HG03442 (cell line): ENCODE measurements around the gene STK4.
A peak's percentile ranks its signal among the peaks of the same experiment; 100 is the strongest.
"Not testable (repeated sequence)": the region's sequence is repeated elsewhere in the genome, so short reads cannot be mapped to it uniquely, and the experiment has no call there.

Experiments
- ATAC-seq: cut with Tn5 transposase; IDR thresholded peaks from one replicate; pipeline ENCODE4 v1.9.1; 2021; ENCODE audit warnings: mild to moderate bottlenecking, moderate library complexity; ENCODE audit not compliant: unreplicated experiment

STK4 gene

DNA sequence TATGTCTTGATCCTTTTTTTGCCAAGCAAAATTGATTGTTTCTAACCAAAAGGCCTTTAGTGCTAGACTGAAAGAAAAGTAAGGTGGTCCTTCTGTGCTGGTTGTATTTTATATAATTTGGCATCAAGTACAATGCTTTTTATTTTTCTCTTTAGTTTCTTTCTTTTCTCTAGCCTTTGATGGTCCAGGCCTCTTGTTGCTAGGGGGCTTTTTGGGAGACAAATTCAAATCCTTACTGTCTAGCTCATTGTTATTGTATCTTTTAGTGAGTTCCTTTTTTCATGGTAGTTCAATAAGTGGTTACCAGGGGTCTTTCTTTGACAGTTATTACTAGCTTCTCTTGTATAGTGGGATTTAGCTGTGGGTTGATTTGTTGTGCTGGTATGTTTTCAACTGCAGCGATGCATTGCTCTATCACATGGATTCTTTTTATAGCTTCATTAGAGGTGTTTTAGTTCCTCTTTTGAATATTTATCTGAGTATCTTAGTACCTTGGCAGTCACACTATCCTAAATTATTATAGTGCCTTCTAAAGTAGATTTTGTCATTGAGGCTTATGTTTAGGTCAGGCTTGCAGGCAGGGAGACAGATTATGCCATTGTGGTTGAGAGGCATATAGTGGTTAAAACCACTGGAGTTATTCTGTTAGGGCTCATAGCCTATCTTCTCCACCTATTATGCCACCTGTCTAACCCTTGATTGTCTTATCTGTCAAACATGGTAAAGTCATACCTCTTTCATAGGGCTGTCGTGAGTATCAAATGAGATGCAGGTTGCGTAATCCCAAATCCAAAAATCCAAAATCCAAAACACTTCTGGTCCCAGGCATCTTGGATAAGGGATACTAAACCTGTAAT, 85.1 kb downstream of the STK4 start:
- peak; percentile 38 for ATAC-seq

DNA sequence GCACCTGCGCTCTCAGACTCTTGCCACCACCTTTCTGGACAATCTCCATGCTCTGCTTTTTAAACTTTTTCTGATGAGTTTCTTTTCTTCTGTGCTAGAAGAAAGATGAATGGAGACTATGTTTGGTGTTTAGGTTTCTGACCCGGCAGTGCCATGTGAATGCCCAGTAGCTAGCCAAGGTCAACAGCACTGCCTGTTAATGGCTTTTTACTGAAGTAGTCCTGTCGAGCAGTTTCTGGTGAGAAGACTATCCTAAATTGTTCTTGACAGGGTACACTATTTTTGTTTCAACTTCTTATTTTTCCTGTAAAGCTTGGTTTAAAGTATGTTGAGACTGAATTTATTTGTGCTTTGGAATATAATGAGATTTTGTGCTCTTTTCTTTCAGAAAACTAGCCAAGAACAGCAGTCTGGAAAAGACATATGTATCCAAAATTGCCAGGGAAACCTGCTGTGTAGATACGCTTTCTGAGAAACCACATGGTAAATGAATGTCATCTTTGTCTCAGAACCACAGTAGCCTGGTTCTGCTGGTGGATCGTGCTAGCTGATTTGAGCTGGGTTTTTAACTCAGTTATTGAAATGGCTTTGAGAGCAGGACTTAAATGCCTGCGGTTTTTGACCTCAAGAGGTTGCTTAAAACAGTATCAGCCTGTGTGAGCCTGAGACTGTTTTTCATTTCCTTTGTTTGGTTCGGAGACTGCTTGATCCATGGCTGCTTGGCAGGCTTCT, 86.6 kb downstream of the STK4 start:
- ATAC-seq = peak; percentile 62

DNA sequence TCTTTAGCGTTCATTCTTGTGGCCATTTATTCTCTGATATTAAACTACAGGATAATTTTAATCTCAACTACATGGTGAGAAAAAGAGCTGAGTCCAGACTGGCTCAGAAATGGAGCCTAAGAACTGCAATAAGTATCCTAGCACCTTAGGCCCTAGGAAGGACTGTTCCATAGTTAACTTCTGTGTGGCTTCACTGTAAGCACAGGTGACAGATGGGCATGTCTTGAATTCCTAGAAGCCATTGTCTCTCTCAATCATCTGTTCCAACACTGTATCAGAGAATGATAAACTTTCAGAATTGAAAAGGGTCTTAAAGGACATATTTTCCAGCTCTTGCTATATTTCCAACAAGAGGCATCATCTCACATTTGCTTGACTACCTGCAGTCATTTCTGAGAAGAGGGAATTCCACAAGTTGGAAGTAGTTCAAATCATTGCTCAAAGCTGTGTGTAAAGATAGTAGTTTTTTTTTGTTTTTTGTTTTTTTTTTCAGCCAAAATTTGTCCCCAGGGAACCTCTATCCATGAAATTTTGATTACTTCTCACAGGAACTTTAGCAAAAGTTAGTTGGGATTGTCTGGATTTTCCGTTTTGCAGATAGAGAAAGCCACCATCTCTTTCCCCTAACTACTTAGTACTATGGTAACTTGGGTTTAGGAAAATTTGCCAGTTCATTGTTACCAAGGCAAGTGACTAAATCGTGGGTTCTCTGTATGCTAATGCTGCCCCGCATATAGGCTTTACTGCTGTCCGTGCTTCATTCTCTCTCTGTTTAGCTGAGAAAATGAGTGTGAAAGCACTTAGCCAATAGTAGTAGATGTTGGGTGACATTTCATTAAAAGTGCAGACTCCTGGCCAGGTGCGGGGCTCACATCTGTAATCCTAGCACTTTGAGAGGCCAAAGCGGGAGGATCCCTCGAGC, 87.4 kb downstream of the STK4 start:
- ATAC-seq = no peak

DNA sequence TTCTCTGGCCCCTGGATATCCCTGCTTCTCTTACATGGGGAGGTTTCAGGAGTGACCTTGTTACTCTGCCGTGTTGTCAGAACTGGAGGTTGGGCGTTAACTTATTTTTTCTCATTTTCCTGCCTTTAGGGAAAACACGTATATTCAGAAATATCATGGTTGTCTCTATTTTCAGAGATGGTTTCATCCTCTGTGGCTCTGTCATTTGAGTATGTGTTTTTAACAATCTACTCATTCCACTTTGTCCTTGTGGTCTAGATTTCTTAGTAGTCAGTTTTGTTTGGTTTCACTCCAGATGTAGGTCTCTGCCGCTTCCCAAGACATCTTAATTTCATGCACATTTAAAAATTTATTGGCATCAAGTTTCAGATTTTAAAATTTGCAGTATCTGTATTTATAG, 88.7 kb downstream of the STK4 start:
- ATAC-seq = no peak

DNA sequence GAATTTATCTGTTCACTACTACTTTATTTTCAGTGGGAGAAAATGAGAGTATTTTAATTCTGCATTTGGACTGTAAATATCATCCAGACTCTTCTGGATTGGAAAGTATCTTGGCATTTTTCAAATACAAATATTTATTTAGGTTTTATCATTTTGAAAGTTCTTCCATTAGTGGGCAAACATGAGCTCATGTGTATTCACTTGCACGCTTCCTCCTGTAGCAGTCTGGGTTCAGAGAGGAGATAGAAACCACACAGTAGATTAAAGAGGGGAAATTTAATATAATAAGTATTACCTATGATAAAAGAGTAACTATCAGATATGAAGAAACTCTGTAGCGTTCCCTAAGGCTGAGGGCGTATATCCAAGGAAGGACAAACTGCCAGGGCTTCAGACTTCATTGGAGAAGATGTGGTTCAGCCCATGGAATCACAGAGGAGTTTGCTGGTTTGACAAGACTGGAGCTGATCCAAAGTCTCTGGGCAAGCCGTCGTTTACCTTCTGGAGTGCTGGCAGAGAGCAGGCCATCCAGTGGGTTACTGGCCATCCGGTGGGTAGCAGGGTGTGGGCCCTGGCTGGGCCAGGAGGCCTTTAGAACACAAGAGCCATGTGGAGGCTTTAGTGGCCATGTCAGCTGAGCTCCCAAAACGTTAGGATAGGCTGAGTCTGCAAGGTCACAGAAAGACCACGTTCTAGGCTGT, 90.3 kb downstream of the STK4 start:
- ATAC-seq = no peak

DNA sequence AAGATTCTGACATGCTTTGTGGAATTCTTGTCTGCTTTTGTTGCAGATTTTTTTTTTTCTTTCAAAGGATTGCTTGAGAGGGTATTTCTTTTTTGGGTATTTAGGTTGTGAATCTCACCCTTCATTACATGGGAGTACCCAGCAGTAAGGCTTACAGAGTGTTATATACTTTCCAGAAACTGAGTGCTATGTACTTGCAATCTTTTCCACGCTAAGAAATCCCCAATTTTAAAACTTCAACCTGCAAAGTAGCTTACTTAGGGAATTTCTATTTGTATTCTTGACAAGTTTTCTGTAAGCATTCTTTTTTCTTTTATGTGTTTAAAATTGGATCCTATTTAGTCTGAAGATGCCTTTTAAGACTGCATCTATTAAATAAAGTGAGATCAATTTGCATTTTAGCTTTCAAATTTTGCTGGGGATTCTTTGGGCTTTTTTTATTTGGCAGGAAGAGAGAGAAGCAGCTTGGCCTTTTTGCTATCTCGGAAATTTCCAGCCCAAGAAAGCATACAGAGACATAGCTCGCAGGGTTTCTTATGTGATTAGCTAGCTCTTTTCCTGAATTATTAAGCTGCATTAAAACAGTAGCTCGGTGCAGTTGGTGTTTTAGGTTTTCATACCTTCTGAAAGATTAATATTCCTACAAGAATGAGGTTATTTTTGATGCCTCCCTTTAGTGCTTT, 92.0 kb downstream of the STK4 start:
- no peak for ATAC-seq

DNA sequence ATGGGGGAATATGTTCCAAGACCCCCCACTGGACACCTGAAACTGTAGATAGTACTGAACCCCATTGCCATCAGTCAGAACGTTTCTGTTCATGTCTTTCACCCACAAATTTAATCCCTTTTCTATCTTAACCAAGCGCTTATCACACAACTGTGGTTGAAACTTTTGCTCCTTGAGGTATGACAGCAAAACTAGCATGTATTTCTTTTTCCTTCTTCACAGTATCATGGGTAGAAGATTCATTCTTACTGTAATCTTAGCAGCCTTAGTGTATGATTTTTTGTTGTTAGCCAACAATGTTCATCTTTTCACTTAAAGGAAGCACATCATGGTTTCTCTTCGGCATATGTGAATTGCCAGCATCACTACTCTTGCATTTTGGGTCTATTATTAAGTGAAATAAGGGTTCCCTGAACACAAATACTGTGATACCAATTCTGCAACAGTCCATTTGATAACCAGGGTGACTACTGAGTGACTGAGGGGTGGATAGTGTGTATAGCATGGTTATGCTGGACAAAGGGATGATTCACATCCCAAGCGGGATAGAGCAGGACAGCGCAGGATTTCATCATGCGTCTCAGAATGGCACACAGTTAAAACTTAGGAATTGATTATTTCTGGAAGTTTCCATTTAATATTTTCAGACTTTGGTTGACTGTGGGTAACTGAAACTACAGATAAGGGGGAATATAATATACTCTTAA, 92.9 kb downstream of the STK4 start:
- ATAC-seq = no peak

DNA sequence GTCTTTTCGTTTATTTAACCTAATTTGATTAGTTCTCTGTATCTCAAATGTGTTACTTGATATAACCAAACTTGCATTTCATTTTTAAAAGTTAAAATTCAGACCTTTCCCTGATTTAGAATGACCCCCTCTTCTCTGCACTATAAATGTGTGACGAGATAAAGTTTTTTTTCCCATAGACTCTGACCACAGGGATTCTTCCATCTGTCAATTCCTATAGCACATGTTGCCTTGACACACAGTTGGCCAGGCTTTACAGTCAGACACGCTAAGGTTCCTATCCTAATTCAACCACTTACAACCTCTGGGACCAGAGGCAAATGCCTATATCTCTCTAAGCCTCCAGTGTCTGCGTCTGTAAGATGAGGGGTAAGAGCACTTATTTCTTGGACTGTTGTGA, 94.0 kb downstream of the STK4 start:
- no peak for ATAC-seq

DNA sequence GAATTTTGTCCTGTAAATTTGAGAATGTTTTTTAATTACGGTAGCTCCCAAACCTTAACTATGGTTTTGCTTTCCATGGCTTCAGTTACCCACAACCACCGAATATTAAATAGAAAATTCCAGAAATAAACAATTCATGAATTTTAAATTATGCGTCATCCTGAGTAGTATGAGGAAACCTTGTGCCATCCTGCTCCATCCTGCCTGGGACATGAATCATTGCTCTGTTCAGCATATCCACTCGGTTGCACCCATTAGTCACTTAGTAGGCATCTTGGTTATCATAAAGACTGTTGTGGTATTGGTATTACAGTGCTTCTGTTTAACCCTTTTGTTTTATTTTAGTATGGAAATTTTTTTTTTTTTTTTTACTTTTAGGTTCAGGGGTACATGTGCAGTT, 94.9 kb downstream of the STK4 start:
- ATAC-seq = no peak

DNA sequence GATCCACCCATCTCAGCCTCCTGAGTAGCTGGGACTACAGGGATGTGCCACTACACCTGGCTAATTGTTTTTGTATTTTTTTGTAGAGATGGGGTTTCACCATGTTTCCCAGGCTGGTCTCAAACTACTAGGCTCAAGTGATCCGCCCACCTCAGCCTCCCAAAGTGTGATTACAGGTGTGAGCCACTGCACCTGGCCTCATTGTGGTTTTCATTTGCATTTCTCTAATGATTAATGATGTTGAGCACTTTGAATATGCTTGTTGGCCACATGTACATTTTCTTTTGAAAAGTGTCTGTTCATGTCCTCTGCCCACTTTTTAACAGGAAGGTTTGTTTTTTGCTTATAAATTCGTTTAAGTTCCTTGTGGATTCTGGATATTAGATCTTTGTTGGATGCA, 96.8 kb downstream of the STK4 start:
- ATAC-seq = not testable (repeated sequence)

DNA sequence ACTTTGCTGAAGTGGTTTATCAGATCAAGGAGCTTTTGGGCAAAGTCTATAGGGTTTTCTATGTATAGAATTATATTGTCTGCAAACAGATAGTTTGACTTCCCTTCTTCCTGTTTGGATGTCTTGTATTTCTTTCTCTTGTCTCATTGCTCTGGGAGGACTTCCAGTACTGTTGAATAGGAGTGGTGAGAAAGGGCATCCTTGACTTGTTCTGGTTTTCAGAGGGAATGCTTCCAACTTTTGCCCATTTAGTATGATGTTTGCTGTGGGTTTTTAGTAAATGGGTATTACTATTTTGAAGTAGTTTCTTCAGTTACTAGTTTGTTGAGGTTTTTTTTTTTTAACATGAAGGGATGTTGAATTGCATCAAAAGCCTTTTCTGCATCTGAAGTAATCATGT, 98.5 kb downstream of the STK4 start:
- ATAC-seq = no peak

DNA sequence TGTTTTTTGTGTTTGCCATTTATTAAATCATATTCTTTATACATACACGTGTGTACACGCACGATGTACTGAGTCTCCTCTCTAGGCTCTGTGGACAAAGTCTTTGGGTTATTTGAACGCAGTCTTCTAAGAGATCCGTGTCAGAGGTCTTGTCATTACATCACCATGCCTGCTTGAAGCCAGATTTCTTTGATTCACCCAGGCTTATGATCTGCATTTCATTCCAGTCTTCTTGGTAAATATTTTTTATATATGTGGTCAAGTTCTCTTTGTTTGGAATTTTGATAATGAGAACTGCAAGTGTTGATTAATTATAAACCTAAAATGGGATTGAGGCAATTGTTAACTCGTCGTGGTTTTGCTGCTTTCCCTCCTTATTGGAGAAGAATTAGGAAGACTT, 100.1 kb downstream of the STK4 start:
- no peak for ATAC-seq

DNA sequence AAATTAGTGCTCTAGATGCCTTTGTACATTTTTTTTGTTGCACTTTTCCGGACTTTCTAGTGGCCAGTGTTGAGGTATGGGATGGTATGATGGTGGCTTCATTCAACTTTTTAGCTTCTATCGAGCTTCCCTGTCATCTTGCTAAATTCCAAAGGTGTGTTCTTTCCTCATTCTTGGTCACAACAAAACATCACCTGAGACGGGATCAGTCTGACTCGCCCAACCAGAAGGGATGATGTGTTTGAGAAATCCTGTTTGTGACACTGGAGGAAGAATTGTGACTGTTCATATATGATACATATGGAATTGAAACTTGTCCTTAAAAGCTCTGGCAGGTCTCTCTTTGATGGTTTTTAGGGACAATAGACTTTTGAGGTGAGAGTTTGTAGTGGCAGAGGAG, 100.8 kb downstream of the STK4 start:
- ATAC-seq = no peak

DNA sequence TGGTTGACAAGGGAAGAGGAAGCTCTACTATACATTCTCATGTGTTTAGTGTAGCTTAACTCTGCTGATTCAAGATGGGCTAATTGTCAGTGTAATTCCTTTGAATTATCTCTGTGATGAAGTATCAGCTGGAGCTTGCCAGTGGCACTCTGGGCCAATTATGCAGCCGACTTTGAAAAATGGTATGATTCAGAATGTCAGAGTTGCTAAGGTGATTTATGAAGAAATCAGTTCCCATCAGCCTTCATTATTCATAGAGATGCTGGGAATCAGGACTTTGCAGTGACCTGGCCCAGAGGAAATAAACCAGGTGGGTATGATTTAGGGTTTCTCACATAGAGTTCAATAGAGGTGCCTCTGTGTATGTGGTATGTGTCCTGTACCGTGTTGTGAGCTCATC, 101.2 kb downstream of the STK4 start:
- no peak for ATAC-seq

DNA sequence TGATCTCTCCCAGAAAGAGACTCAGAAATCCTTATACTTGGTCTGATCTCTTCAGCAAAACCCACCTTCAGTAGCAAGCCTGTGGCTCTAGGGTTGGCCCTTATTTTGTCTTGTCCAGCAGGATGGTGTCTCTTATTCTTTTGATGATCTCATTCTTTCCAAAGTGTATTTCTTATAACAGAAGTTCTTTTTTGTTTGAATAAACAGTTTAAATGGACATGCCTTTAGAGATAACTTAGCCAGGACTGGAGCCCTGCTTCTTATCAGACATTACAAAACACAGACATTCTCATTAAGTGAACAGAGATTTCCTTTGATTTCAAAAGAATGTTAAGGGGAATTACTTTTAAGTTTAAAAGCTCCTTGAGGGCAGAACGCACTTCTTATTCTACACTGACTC, 102.9 kb downstream of the STK4 start:
- no peak for ATAC-seq

DNA sequence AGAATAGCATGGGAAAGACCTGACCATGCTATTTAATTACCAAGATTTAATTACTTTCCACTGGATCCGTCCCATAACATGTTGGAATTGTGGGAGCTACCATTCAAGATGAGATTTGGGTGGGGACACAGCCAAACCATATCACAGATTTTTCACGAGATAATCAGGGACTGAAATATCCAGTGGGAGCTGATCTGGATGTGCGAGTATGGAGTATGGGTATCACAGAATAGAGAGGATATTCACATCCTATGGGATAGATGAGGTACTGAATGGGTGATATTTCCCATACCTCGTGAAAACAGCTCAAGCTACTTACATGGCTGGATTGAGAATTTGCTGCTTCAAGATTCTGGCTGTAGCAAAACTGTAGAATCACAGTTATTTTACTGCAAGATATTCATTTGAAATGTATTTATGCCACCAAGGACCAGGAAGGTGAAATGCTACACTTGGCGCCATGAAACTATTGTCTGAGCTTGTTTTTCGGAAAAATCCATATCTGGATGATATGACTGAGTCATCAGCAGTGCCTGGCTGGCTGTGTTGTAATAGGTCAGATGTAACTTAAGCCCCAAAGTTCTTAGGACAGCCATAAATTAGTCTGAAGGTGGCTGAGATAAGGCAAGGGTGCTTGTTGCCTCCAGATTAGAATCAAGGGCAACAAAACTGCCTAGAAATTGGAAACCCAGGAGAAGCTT, 104.8 kb downstream of the STK4 start:
- ATAC-seq = no peak

DNA sequence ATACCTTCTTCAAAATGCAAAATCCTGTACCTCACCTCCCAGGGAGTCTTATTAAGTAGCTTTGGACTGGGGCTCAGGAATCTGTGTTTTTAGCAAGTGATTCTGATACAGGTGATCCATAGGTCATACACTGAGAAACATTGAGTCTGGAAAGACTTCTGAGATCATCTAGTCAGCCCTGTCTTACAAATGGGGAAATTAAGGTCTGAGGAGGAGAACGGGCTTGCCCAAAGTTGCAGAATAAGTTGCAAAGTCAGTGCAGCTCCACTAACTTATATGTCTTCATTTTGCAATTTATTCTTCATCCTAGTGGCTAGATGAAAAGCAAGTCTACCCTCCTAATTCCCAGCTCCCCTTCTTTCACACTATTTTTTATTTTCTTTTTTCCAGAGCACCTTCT, 105.8 kb downstream of the STK4 start:
- ATAC-seq = no peak

DNA sequence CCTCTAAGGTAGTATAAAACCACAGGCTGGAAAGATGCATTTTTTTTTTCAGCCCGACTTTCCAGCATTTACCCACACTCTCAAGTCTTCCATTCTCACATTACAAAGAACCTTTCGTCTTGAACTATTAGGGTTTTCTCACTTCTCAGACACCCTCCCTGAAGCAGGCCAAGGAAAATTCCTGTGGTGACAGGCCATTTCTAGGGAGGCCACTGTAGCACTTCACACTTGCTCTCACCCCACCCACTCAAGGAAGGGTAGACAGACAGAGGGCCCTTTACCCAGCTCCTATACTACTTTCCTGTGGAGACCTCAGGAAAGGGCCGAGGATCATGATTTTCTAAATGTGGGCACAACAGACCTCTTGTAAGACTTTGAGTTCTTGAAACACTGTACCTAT, 106.9 kb downstream of the STK4 start:
- no peak for ATAC-seq

DNA sequence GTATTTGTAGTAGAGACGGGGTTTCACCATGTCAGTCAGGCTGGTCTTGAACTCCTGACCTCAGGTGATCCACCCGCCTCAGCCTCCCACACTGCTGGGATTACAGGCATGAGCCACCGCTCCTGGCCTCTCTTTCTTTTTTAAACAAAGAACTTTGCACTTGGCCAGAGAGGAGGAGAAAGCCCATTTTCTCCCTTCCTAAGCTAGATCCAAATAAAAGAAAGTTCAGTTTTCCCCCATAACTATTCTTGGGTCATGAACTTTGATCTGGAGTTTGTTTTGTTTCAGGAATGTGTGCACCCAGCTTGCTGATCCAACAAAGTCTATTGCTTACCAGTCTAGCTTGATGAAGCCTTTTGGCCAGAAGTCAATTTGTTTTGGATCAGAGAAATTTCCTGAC, 111.2 kb downstream of the STK4 start:
- ATAC-seq = no peak
